Neural crest cell (in vitro differentiated cells): ENCODE data around the gene DCUN1D5. TPM values are rescaled to one million over a fixed set of nuclear protein-coding genes. Genes with fewer than 3 reads are reported as not detected.
A peak's percentile ranks its signal among the peaks of the same experiment; 100 is the strongest.

Source experiments
- DNase-seq: peaks from one replicate; pipeline ENCODE4 v3.0.0; 2021; ENCODE audit warnings: low read depth, mixed read lengths, low spot score
- H3K27ac Mint-ChIP-seq: one replicate; pipeline ENCODE4 v1.8.0; 2021; ENCODE audit warnings: mild to moderate bottlenecking, mixed read lengths; ENCODE audit not compliant: unreplicated experiment
- H3K27me3 Mint-ChIP-seq: 2 replicates; pipeline ENCODE4 v1.8.0; 2021; ENCODE audit warnings: low read depth, mild to moderate bottlenecking, mixed read lengths
- H3K36me3 Mint-ChIP-seq: 2 replicates; pipeline ENCODE4 v1.8.0; 2021; ENCODE audit warnings: low read depth, mild to moderate bottlenecking, mixed read lengths
- H3K4me1 Mint-ChIP-seq: 2 replicates; pipeline ENCODE4 v1.8.0; 2021; ENCODE audit warnings: mixed read lengths
- H3K4me3 Mint-ChIP-seq: one replicate; pipeline ENCODE4 v1.8.0; 2021; ENCODE audit warnings: mild to moderate bottlenecking, mixed read lengths
- H3K9me3 Mint-ChIP-seq: 2 replicates; pipeline ENCODE4 v1.8.0; 2021; ENCODE audit warnings: mixed read lengths
- total RNA-seq: library from RNA; stranded (reverse); gene quantifications from 2 replicates; pipeline ENCODE4 v1.2.1, GENCODE V29; 2021
- TF ChIP-seq, protein P1 (sequence below): fragments of 200-600 bp; sonication (generic); conservative IDR thresholded peaks from 2 replicates; pipeline ENCODE4 v1.5.0; 2021; ENCODE audit warnings: antibody characterized with exemption, mild to moderate bottlenecking

DCUN1D5 gene
- total RNA-seq, 1 donor from 2014 or later = 39.1 TPM

DNA sequence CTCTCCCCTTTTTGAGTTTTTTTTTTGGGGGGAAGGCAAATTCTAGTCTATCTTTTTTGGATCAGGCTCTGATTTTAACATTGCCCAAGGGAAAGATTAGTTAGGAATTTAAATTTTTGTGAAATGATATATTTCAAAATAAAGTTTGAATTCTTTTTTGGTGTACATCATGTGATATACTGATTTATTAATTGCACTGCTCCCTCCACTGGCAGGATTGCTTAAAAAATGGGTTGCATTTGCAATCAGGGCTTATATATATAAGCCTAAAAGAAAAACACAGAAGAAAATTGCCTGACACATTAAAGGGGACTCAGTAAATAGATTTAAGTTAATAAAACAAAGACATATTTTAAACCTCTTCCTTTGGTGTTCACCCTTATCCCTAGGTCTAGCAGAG, 18.4 kb upstream of the DCUN1D5 start:
- TF ChIP-seq, protein P1, sequence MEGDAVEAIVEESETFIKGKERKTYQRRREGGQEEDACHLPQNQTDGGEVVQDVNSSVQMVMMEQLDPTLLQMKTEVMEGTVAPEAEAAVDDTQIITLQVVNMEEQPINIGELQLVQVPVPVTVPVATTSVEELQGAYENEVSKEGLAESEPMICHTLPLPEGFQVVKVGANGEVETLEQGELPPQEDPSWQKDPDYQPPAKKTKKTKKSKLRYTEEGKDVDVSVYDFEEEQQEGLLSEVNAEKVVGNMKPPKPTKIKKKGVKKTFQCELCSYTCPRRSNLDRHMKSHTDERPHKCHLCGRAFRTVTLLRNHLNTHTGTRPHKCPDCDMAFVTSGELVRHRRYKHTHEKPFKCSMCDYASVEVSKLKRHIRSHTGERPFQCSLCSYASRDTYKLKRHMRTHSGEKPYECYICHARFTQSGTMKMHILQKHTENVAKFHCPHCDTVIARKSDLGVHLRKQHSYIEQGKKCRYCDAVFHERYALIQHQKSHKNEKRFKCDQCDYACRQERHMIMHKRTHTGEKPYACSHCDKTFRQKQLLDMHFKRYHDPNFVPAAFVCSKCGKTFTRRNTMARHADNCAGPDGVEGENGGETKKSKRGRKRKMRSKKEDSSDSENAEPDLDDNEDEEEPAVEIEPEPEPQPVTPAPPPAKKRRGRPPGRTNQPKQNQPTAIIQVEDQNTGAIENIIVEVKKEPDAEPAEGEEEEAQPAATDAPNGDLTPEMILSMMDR = peak; percentile 40
- Mint-ChIP-seq H3K27me3 (no peaks in the 10 kb centered on the region), H3K4me1 (peaks cover 32% of the 10 kb centered on the region), H3K4me3 (peak overlapping the region; percentile 92), H3K36me3 (peaks cover 8% of the 10 kb centered on the region), H3K27ac (no peak overlapping the region), H3K9me3 (no peaks in the 10 kb centered on the region)
- no peak for DNase-seq

DNA sequence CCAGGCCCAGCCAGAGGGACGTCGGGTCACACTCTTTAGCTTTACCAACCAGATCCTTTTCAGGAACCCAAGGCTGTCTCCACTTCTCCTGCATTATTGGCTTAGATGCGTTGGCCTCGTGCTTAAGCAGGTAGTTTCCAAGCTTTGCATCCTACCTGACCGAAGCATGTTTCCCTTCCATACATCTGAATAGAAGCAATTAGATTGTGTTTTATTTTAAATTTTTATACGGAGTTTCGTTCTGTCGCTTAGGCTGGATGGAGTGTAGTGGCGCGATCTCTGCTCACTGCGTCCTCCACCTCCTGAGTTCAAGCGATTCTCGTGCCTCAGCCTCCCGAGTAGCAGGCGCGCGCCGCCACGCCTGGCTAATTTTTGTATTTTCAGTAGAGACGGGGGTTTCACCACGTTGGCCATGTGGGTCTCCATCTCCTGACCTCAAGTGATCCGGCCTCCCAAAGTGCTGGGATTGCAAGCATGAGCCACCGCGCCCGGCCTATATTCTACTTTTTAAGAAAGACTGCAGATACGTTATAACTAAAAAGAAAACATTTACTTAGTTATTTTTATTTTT, 17.9 kb upstream of the DCUN1D5 start:
- TF ChIP-seq, protein P1 = no peak
- DNase-seq = no peak
- H3K4me3 Mint-ChIP-seq = peak overlapping the region; percentile 92

DNA sequence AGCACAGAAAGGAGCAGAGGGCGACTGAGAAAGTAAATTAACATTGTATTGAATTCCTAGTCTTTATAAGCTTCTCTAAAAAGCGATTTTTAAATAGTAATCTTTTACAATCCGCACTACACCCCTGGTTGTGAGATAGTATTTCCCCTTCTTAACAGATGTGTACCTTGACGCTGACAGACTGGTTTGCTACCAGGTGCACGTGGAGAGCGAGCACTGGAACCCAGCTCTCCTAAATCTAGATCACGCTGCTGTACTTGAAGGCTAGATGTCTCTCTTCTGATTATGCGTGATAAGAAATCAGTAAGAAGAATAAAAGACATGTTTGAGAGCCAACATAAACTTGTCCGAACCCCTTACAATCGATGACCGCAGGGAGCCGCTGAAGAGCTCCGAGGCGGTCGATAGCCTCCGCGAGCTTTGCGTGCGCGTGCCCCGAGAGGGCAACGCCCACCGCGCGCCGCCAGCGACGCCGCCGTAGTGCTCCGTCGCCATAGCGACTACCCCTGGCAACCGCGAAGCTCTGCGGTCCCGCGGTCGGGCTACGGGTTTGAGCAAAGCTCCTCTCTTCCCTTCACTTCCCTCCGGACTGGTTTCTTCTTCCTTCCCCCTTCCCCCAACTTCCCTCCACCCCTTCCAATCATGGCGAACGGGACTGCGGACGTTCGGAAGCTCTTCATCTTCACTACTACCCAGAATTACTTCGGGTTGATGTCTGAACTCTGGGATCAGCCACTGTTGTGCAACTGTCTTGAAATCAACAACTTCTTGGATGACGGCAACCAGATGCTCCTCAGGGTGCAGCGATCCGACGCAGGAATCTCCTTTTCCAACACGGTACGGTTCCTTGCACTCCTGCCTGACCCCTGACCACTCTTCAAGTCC, 17.2 kb upstream of the DCUN1D5 start, which contains the start of gene DYNC2H1:
TSS of gene DYNC2H1 (plus strand) at position 494 of the 885 bp plus-strand sequence. CDS start at position 643, 149 bp downstream.
- H3K4me3 Mint-ChIP-seq = peak within 1 kb of the TSS; percentile 92
- peak; percentile 80 for DNase-seq
- H3K27me3 Mint-ChIP-seq = peaks cover 6% of the 10 kb centered on the region
- no peaks in the 10 kb centered on the region for H3K9me3 Mint-ChIP-seq
- peak within 1 kb of the TSS; percentile 99 for H3K27ac Mint-ChIP-seq
- TF ChIP-seq, protein P1 = peak; percentile 65
- H3K36me3 Mint-ChIP-seq = peaks cover 3% of the 10 kb centered on the region
- H3K4me1 Mint-ChIP-seq = peaks cover 32% of the 10 kb centered on the region

More for the DNA sequence above, 17.9 kb upstream of the DCUN1D5 start:
- no peaks in the 10 kb centered on the region for H3K9me3 Mint-ChIP-seq
- peak overlapping the region; percentile 99 for H3K27ac Mint-ChIP-seq
- H3K4me1 Mint-ChIP-seq = peaks cover 32% of the 10 kb centered on the region
- peaks cover 5% of the 10 kb centered on the region for H3K36me3 Mint-ChIP-seq
- no peaks in the 10 kb centered on the region for H3K27me3 Mint-ChIP-seq

DNA sequence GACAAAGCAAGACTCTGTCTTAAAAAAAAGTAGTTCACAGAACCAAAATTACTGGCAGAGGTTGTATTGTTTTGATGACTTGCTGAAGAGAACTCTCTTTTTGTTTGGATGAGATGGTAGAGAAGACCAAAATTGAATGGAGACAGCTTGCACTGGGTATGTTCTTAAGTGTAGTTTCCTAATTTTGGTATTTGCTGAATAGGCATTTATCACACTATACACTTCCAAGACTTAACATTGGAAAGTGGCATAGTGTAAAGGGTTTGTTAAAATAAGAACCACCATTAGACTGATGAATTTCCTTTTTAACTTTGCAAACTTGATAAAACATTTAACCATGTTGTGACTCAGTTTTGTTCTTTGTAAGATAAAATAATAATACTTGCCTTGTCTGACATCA, 5.3 kb upstream of the DCUN1D5 start:
- Mint-ChIP-seq H3K27ac (no peak overlapping the region), H3K4me1 (peaks cover 4% of the 10 kb centered on the region), H3K36me3 (no peaks in the 10 kb centered on the region), H3K27me3 (peaks cover 64% of the 10 kb centered on the region), H3K4me3 (no peak overlapping the region), H3K9me3 (no peaks in the 10 kb centered on the region)
- DNase-seq = no peak
- TF ChIP-seq, protein P1 = no peak

DNA sequence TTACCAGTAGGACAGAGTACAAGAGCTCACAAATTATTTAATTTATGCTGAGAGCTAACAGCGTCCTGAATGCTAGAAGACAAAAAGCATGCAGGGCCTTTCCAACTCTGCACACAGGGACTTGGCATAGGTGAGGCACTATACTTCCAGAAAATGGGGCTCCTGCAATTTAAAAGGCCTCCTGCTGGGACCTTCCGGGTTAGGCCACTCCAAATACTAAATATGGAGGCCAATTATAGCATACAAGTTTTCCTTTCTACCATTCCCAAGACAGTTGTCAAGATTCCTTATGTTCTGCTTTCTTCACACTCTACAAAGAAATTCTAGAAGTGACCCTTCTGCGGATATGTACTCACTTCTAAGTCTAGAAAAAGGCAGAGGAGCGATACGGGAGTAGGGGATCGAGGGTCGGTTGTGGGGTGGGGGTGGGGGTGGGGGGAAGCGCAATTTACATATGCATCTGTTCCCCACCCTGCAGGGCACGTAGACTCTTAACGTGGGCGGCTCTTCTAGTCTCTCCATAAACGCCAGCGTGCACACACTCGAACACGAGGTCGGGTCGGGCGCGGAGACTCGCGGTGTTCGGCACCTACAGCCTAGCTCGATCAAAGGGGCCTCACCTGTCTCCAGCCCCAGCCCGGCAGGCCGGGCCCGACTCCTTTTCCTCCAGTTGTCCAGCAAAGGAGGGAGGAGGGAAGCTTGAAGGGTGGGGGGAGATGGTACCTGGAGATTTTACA, 728 bp downstream of the DCUN1D5 start:
- peaks cover 2% of the 10 kb centered on the region for H3K36me3 Mint-ChIP-seq
- peaks cover 33% of the 10 kb centered on the region for H3K27me3 Mint-ChIP-seq
- H3K4me1 Mint-ChIP-seq = peaks cover 24% of the 10 kb centered on the region
- peak overlapping the region; percentile 96 for H3K4me3 Mint-ChIP-seq
- TF ChIP-seq, protein P1 = no peak
- DNase-seq = peak; percentile 9
- peak overlapping the region; percentile 81 for H3K27ac Mint-ChIP-seq
- H3K9me3 Mint-ChIP-seq = no peaks in the 10 kb centered on the region
